ENCODE results near the gene DSTYK. TPM values are rescaled to one million over a fixed set of nuclear protein-coding genes. Genes with fewer than 3 reads are reported as not detected.

DSTYK gene
- polyA plus RNA-seq, 1 of the 3 experiments (the other 2 are of a cell fraction), result 4.4 TPM

GRCh38 chr1:205108464-205108863, 103.0 kb downstream of the DSTYK start:
- Histone ChIP-seq H3K4me3 (ENCODE audit: low read depth in 2 of 2, low read length in 1 of 2) (no peak overlapping the region), H3K9ac (no peak overlapping the region), H3K27me3 (ENCODE audit: insufficient read depth) (no peaks in the 10 kb centered on the region), H2AFZ (ENCODE audit: low read depth) (no peak overlapping the region), H3K4me2 (no peak overlapping the region), H3K9me2 (no peaks in the 10 kb centered on the region), H3F3A (replicated peaks; ENCODE audit: insufficient read depth) (no peaks in the 10 kb centered on the region), H4K20me1 (ENCODE audit: insufficient read depth) (no peaks in the 10 kb centered on the region), H3K4me1 (ENCODE audit: control insufficient read depth in 1 of 2, insufficient read depth in 2 of 2, low read depth in 1 of 2, low read length in 1 of 2) (no peaks in the 10 kb centered on the region), H3K36me3 (replicated peaks in 1 of 2; ENCODE audit: control insufficient read depth in 1 of 2, insufficient read depth in 2 of 2, low read length in 1 of 2) (peaks cover 43 to 46% of the 10 kb centered on the region in 2 experiments), H3K79me2 (ENCODE audit: insufficient read depth) (peaks cover 11% of the 10 kb centered on the region), H3K9me3 (no peaks in the 10 kb centered on the region), H3K27ac (ENCODE audit: low read depth in 2 of 2, low read length in 1 of 2) (no peak overlapping the region)
- DNase-seq, result no peak
- TF ChIP-seq RXRA (IDR thresholded peaks at IDR 0.05; ENCODE audit: borderline replicate concordance, low read depth) (no peak), SIN3A (IDR thresholded peaks at IDR 0.05; ENCODE audit: borderline replicate concordance, low read depth, low read length) (no peak), NRF1 (IDR thresholded peaks at IDR 0.05; ENCODE audit: low read depth, low read length) (no peak), EP300 (IDR thresholded peaks at IDR 0.05; ENCODE audit: borderline replicate concordance in 1 of 2, low read depth in 1 of 2, low read length in 1 of 2) (no peak), MXI1 (IDR thresholded peaks at IDR 0.05; ENCODE audit: low read depth, low read length) (no peak), TEAD4 (IDR thresholded peaks at IDR 0.05; ENCODE audit: borderline replicate concordance, insufficient read depth) (no peak), IRF3 (IDR thresholded peaks at IDR 0.05; ENCODE audit: low read depth, low read length) (no peak), YY1 (IDR thresholded peaks at IDR 0.05; ENCODE audit: low read depth) (no peak), CTCF (IDR thresholded peaks at IDR 0.05) (no peak), CHD2 (IDR thresholded peaks at IDR 0.05; ENCODE audit: low read length, partially characterized antibody) (no peak), ZBTB33 (IDR thresholded peaks at IDR 0.05; ENCODE audit: borderline replicate concordance, low read depth) (no peak), USF2 (IDR thresholded peaks at IDR 0.05; ENCODE audit: borderline replicate concordance, low read depth, low read length) (no peak), ELF1 (IDR thresholded peaks at IDR 0.05) (no peak), USF1 (IDR thresholded peaks at IDR 0.05; ENCODE audit: borderline replicate concordance, low read depth) (no peak), NFIC (IDR thresholded peaks at IDR 0.05; ENCODE audit: borderline replicate concordance) (no peak), EZH2phosphoT487 (IDR thresholded peaks at IDR 0.05; ENCODE audit: borderline replicate concordance, low read depth) (no peak), FOSL2 (IDR thresholded peaks at IDR 0.05; ENCODE audit: borderline replicate concordance, low read depth) (no peak), MEF2A (IDR thresholded peaks at IDR 0.05; ENCODE audit: borderline replicate concordance, low read depth) (no peak), RFX5 (IDR thresholded peaks at IDR 0.05; ENCODE audit: low read length) (no peak), POLR2AphosphoS5 (IDR thresholded peaks at IDR 0.05; ENCODE audit: low read depth, low read length) (no peak)
- ChIA-PET POLR2A (no interaction called here), CTCF (interaction anchor here (1.9 to 2.3 kb wide), 3 partner anchors 9 to 148 kb away, joined by 4 to 11 read pairs (median 10); no protein-coding TSS in a partner anchor)
- 95% methylated on average over 4 of the region's 4 CpGs for WGBS (ENCODE audit: low lambda C conversion rate)

Data from SK-N-SH (cell line).